Esophagus muscularis mucosa (tissue), 3 donors: ENCODE results near the gene PTGFR.

Experiments used
- POLR2A ChIP-seq: fragments of 450-650 bp; IDR thresholded peaks from one replicate; pipeline ENCODE4 v1.6.1; 2017; ENCODE audit warnings: antibody characterized with exemption, moderate library complexity, mild to moderate bottlenecking, low read depth
- TF ChIP-seq, protein P1 (sequence below), 3 experiments: fragments of 200-600 bp in 2 of 3; fragments of 450-650 bp in 1 of 3; sonication (generic) in 2 of 3; IDR thresholded peaks; one replicate each; pipeline ENCODE4 v1.5.1; 2017 to 2019; ENCODE audit warnings: antibody characterized with exemption in 3 of 3, mild to moderate bottlenecking in 2 of 3, moderate library complexity in 1 of 3

DNA sequence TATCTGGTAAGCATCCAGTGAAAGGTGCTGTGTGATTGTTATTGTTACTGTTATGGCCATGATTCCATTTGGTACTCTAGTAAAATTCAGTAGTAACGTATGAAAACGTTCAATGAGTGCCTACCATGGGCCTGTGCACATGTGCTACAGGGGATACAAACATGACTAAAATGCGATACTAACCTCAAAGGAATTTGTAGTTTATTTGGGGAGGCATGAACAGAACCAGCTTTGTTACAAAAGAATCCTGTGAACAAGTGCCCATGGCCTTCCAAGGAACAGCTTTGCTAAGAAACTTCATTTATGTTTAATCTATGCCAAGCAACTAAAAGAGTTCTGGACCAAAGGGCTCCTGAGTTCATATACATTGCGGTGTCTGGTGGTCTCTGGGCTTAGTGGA is 28.7 kb downstream of the PTGFR start:
- no peak for TF ChIP-seq POLR2A
- TF ChIP-seq, protein P1, sequence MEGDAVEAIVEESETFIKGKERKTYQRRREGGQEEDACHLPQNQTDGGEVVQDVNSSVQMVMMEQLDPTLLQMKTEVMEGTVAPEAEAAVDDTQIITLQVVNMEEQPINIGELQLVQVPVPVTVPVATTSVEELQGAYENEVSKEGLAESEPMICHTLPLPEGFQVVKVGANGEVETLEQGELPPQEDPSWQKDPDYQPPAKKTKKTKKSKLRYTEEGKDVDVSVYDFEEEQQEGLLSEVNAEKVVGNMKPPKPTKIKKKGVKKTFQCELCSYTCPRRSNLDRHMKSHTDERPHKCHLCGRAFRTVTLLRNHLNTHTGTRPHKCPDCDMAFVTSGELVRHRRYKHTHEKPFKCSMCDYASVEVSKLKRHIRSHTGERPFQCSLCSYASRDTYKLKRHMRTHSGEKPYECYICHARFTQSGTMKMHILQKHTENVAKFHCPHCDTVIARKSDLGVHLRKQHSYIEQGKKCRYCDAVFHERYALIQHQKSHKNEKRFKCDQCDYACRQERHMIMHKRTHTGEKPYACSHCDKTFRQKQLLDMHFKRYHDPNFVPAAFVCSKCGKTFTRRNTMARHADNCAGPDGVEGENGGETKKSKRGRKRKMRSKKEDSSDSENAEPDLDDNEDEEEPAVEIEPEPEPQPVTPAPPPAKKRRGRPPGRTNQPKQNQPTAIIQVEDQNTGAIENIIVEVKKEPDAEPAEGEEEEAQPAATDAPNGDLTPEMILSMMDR (IDR thresholded peaks at IDR 0.05): no peak
